K562 (cell line): ENCODE data around the gene TMEM81. TPM values are rescaled to one million over a fixed set of nuclear protein-coding genes. Genes with fewer than 3 reads are reported as not detected.

Source experiments
- AFF1 ChIP-seq, 2 experiments: fragments of 450-650 bp; IDR thresholded peaks; 2 replicates each; pipeline ENCODE4 v1.6.1; 2018; ENCODE audit warnings: mild to moderate bottlenecking in 2 of 2, low read depth in 1 of 2; ENCODE audit not compliant: partially characterized antibody in 2 of 2
- E2F3 ChIP-seq: fragments of 250-450 bp; sonication (Bioruptor Pico); IDR thresholded peaks from 2 replicates; pipeline ENCODE4 v1.4.0; 2020; ENCODE audit warnings: mild to moderate bottlenecking
- RBM34 ChIP-seq: fragments of 200-400 bp; formaldehyde crosslinking; IDR thresholded peaks from 2 replicates; pipeline ENCODE4 v1.6.1; 2018; ENCODE audit warnings: low read length, borderline replicate concordance; ENCODE audit not compliant: insufficient read depth
- SMAD1 ChIP-seq: fragments of 150-350 bp; IDR thresholded peaks from 2 replicates; pipeline ENCODE4 v1.6.1; 2014; ENCODE audit warnings: low read length, low read depth; ENCODE audit not compliant: partially characterized antibody
- SUPT5H ChIP-seq: fragments of 450-650 bp; IDR thresholded peaks from 2 replicates; pipeline ENCODE4 v1.6.1; 2016
- TGIF2 ChIP-seq: sonication (generic); formaldehyde crosslinking; IDR thresholded peaks from 2 replicates; pipeline ENCODE4 v1.8.1; 2022; ENCODE audit warnings: mild to moderate bottlenecking, missing genetic modification reagents, moderate library complexity
- ZNF184 ChIP-seq: sonication (generic); formaldehyde crosslinking; IDR thresholded peaks from 2 replicates; pipeline ENCODE4 v1.5.0; 2020; ENCODE audit warnings: missing genetic modification reagents
- ZNF778 ChIP-seq: fragments of 450-650 bp; formaldehyde crosslinking; IDR thresholded peaks from 2 replicates; pipeline ENCODE4 v1.4.0; 2020; ENCODE audit warnings: mild to moderate bottlenecking, moderate library complexity
- polyA plus RNA-seq, 8 experiments: library from polyadenylated mRNA; depleted of rRNA in 4 of 8; stranded (reverse) in 5 of 8; unstranded in 3 of 8; fragments of >200 nt; fragmentation: Nextera tagmentation in 2 of 8; fragmentation: Illumina TruSeq in 1 of 8; extraction: Ambion mirVana in 2 of 8; extraction: Trizol in 1 of 8; gene quantifications; 2 replicates each; pipeline versions ENCODE4 v1.2.1 to v1.2.3, GENCODE V29; 2011 to 2014; ENCODE audit warnings: inconsistent platforms in 1 of 8, missing spikeins in 1 of 8
- total RNA-seq, 7 experiments: library from RNA; depleted of rRNA in 6 of 7; stranded (reverse); fragments of >200 nt in 6 of 7; fragmentation: Illumina TruSeq in 2 of 7; extraction: Trizol in 2 of 7; gene quantifications; 2 replicates each; pipeline versions ENCODE4 v1.2.1 to v1.2.3, GENCODE V29; 2011 to 2021; ENCODE audit warnings: low replicate concordance in 1 of 7
- TF ChIP-seq, protein P1 (sequence below): conservative IDR thresholded peaks from 2 replicates; pipeline ENCODE4 v1.6.1; 2011; ENCODE audit warnings: low read depth, mild to moderate bottlenecking, low read length; ENCODE audit not compliant: control insufficient read depth

TMEM81 gene
- total and polyA plus RNA-seq, 9 of the 15 experiments (the other 6 are each of a cell fraction or from before 2014, with no cell fraction given), result 3.2 to 6.1 (median 4.4) TPM

DNA sequence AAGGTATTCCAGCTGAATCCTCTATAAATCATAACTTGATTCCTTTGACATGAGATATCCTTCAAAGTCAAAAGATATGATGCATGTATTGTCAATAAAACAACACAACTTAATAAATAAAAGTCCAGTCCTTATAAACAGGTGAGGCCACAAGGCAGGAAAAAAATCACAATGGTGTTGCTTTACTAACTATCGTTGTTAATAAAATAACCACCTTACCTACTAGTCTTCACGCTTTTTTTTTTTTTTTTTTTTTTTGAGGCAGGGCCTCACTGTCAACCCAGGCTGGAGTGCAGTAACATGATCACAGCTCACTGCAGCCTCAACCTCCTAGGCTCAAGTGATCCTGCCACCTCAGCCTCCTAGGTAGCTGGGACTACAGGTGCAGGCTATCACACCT, at the start of gene TMEM81 (continued):
- TF ChIP-seq AFF1 (IDR thresholded peaks at IDR 0.05; ENCODE audit: low read depth in 1 of 2, partially characterized antibody in 2 of 2) (no peak), RBM34 (no peak), ZNF184 (no peak), SMAD1 (no peak), TGIF2 (CRISPR knock-in tag) (no peak), E2F3 (CRISPR knock-in tag) (no peak), ZNF778 (no peak), SUPT5H (no peak)
- TF ChIP-seq, protein P1, sequence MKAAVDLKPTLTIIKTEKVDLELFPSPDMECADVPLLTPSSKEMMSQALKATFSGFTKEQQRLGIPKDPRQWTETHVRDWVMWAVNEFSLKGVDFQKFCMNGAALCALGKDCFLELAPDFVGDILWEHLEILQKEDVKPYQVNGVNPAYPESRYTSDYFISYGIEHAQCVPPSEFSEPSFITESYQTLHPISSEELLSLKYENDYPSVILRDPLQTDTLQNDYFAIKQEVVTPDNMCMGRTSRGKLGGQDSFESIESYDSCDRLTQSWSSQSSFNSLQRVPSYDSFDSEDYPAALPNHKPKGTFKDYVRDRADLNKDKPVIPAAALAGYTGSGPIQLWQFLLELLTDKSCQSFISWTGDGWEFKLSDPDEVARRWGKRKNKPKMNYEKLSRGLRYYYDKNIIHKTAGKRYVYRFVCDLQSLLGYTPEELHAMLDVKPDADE, result no peak
